Effector memory CD4-positive, alpha-beta T cell (primary cell): ENCODE measurements around the gene CLDN9.

Source experiments
- DNase-seq, 3 donors: peaks; one replicate each; pipeline ENCODE4 v3.0.0-alpha.2; 2020
- H3K27ac ChIP-seq: 2 replicates; pipeline ENCODE4 v1.7.0; 2013; ENCODE audit warnings: mild to moderate bottlenecking, low read length, moderate library complexity; ENCODE audit not compliant: insufficient read depth, poor library complexity, severe bottlenecking
- H3K27me3 ChIP-seq: replicated peaks from 2 replicates; pipeline ENCODE4 v1.7.0; 2013; ENCODE audit warnings: mild to moderate bottlenecking, low read length; ENCODE audit not compliant: insufficient read depth, control insufficient read depth, poor library complexity, severe bottlenecking
- H3K36me3 ChIP-seq: 2 replicates; pipeline ENCODE4 v1.7.0; 2013; ENCODE audit warnings: mild to moderate bottlenecking, low read length, moderate library complexity; ENCODE audit not compliant: control insufficient read depth, insufficient read depth
- H3K4me1 ChIP-seq: 2 replicates; pipeline ENCODE4 v1.7.0; 2013; ENCODE audit warnings: low read length, mild to moderate bottlenecking; ENCODE audit not compliant: control insufficient read depth, insufficient read depth, poor library complexity, severe bottlenecking
- H3K4me3 ChIP-seq: 2 replicates; pipeline ENCODE4 v1.7.0; 2013; ENCODE audit warnings: low read length, low read depth, mild to moderate bottlenecking; ENCODE audit not compliant: insufficient read depth, poor library complexity, severe bottlenecking
- H3K9me3 ChIP-seq: 2 replicates; pipeline ENCODE4 v1.7.0; 2013; ENCODE audit warnings: mild to moderate bottlenecking, low read length, moderate library complexity; ENCODE audit not compliant: control insufficient read depth

CLDN9 gene

GRCh38 chr16:2996298-2996697, 16.4 kb upstream of the CLDN9 start:
- Histone ChIP-seq H3K4me3 (no peak overlapping the region), H3K27me3 (no peaks in the 10 kb centered on the region), H3K4me1 (no peaks in the 10 kb centered on the region), H3K27ac (no peak overlapping the region), H3K36me3 (no peaks in the 10 kb centered on the region), H3K9me3 (no peaks in the 10 kb centered on the region)
- DNase-seq, result no peak

- Histone ChIP-seq H3K27me3 (no peaks in the 10 kb centered on the region), H3K4me1 (peaks cover 3% of the 10 kb centered on the region), H3K27ac (no peak overlapping the region), H3K9me3 (no peaks in the 10 kb centered on the region), H3K4me3 (no peak overlapping the region), H3K36me3 (no peaks in the 10 kb centered on the region)
- DNase-seq, result no peak
Measured at GRCh38 chr16:2999929-3000328, 12.8 kb upstream of the CLDN9 start.

- Histone ChIP-seq H3K4me1 (peaks cover 4% of the 10 kb centered on the region), H3K27me3 (no peaks in the 10 kb centered on the region), H3K4me3 (no peak overlapping the region), H3K9me3 (no peaks in the 10 kb centered on the region), H3K36me3 (no peaks in the 10 kb centered on the region), H3K27ac (no peak overlapping the region)
- no peak for DNase-seq
Measured at GRCh38 chr16:3000540-3000939, 12.2 kb upstream of the CLDN9 start.

- Histone ChIP-seq H3K27me3 (no peaks in the 10 kb centered on the region), H3K27ac (no peak overlapping the region), H3K4me1 (peaks cover 4% of the 10 kb centered on the region), H3K4me3 (no peak overlapping the region), H3K9me3 (no peaks in the 10 kb centered on the region), H3K36me3 (no peaks in the 10 kb centered on the region)
- no peak for DNase-seq
Measured at GRCh38 chr16:3001316-3001715, 11.4 kb upstream of the CLDN9 start.

GRCh38 chr16:3003582-3004270, 9.0 kb upstream of the CLDN9 start:
- Histone ChIP-seq H3K36me3 (no peaks in the 10 kb centered on the region), H3K9me3 (no peaks in the 10 kb centered on the region), H3K4me1 (peaks cover 25% of the 10 kb centered on the region), H3K27ac (no peak overlapping the region), H3K27me3 (no peaks in the 10 kb centered on the region), H3K4me3 (no peak overlapping the region)
- DNase-seq, result peak; percentile 94 to 96 (median 95)

- Histone ChIP-seq H3K9me3 (no peaks in the 10 kb centered on the region), H3K4me3 (no peak overlapping the region), H3K36me3 (no peaks in the 10 kb centered on the region), H3K27ac (no peak overlapping the region), H3K4me1 (peaks cover 26% of the 10 kb centered on the region), H3K27me3 (no peaks in the 10 kb centered on the region)
- DNase-seq, result peak in 1 of 3 donors; percentile 8
Measured at GRCh38 chr16:3004319-3004718, 8.4 kb upstream of the CLDN9 start.

GRCh38 chr16:3004781-3005284, 7.9 kb upstream of the CLDN9 start:
- Histone ChIP-seq H3K27me3 (no peaks in the 10 kb centered on the region), H3K4me1 (peaks cover 26% of the 10 kb centered on the region), H3K36me3 (no peaks in the 10 kb centered on the region), H3K4me3 (no peak overlapping the region), H3K9me3 (no peaks in the 10 kb centered on the region), H3K27ac (no peak overlapping the region)
- DNase-seq, result no peak

- DNase-seq, result no peak
- peaks cover 3% of the 10 kb centered on the region for H3K27me3 ChIP-seq
- no peak overlapping the region for H3K27ac ChIP-seq
- peaks cover 26% of the 10 kb centered on the region for H3K4me1 ChIP-seq
- H3K9me3 ChIP-seq, result no peaks in the 10 kb centered on the region
- no peaks in the 10 kb centered on the region for H3K36me3 ChIP-seq
- H3K4me3 ChIP-seq, result peak overlapping the region; percentile 18
Measured at GRCh38 chr16:3007059-3007956, 5.4 kb upstream of the CLDN9 start.

- H3K27me3 ChIP-seq, result peaks cover 3% of the 10 kb centered on the region
- H3K27ac ChIP-seq, result no peak overlapping the region
- H3K4me1 ChIP-seq, result peaks cover 30% of the 10 kb centered on the region
- DNase-seq, result peak in 1 of 3 donors; percentile 11
- no peaks in the 10 kb centered on the region for H3K9me3 ChIP-seq
- H3K36me3 ChIP-seq, result no peaks in the 10 kb centered on the region
- peak overlapping the region; percentile 18 for H3K4me3 ChIP-seq
Measured at GRCh38 chr16:3007957-3008689, 4.6 kb upstream of the CLDN9 start.
